Sigmoid colon (tissue), 4 donors: ENCODE data around the gene EEPD1.

Source experiments
- CTCF ChIP-seq, 4 experiments: fragments of 450-650 bp in 3 of 4; fragments of 200-600 bp in 1 of 4; IDR thresholded peaks; one replicate each; pipeline ENCODE4 v1.5.1; 2016 to 2019; ENCODE audit warnings: antibody characterized with exemption in 4 of 4, mild to moderate bottlenecking in 3 of 4, moderate library complexity in 2 of 4
- EP300 ChIP-seq, 4 donors: sonication (generic); formaldehyde crosslinking; IDR thresholded peaks; one replicate each; pipeline ENCODE4 v1.6.1; 2017; ENCODE audit warnings: antibody characterized with exemption in 4 of 4
- POLR2A ChIP-seq, 2 donors: fragments of 450-650 bp; IDR thresholded peaks; one replicate each; pipeline ENCODE4 v1.6.1; 2016; ENCODE audit warnings: antibody characterized with exemption in 2 of 2, mild to moderate bottlenecking in 2 of 2, moderate library complexity in 2 of 2

DNA sequence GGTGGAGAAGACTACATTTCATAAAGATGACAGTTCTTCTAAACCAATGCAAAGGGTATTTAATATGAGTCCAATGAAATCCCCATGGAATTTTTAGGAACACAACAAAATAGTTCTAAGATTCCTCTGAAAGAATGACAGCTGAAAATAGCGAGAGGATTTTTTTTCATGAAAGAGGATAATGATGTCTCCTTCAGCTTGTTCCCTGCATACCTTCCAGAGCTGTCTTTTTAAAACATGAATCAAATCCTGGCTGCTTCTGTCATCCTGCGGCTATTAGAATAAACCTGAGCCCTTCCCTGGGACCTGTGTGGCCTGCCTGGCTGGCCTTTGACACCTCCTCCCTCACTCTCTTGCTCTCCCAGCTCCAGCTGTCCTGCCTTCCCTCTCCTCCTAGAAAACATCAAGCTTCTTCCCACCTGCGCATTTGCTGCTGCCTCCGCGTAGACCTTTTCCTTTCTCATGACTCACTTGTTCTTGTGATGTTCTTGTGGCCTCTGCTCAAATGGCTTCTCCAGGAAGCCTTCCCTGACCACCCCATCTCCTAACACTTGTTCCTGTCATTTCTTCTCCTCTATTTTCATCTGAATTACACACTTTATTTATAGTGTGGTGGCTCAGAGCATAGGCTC, 57.4 kb downstream of the EEPD1 start:
- no peak for TF ChIP-seq CTCF (IDR thresholded peaks at IDR 0.05)
- no peak for TF ChIP-seq POLR2A (IDR thresholded peaks at IDR 0.05)
- TF ChIP-seq EP300 (IDR thresholded peaks at IDR 0.05): no peak
